Sigmoid colon (tissue), 4 donors: Measurements from ENCODE around the gene ZSCAN29.

ENCODE experiments used
- CTCF ChIP-seq, 4 experiments: fragments of 450-650 bp in 3 of 4; fragments of 200-600 bp in 1 of 4; IDR thresholded peaks; one replicate each; pipeline ENCODE4 v1.5.1; 2016 to 2019; ENCODE audit warnings: antibody characterized with exemption in 4 of 4, mild to moderate bottlenecking in 3 of 4, moderate library complexity in 2 of 4
- POLR2A ChIP-seq, 2 donors: fragments of 450-650 bp; IDR thresholded peaks; one replicate each; pipeline ENCODE4 v1.6.1; 2016; ENCODE audit warnings: antibody characterized with exemption in 2 of 2, mild to moderate bottlenecking in 2 of 2, moderate library complexity in 2 of 2
- POLR2AphosphoS5 ChIP-seq, 4 donors: sonication (generic); formaldehyde crosslinking; IDR thresholded peaks; one replicate each; pipeline ENCODE4 v1.6.1; 2017; ENCODE audit warnings: antibody characterized with exemption in 4 of 4

- TF ChIP-seq CTCF (IDR thresholded peaks at IDR 0.05) (no peak), POLR2AphosphoS5 (IDR thresholded peaks at IDR 0.05) (no peak), POLR2A (IDR thresholded peaks at IDR 0.05) (no peak)
Measured at GRCh38 chr15:43414196-43414595, 43.4 kb upstream of the ZSCAN29 start.
